KOPT-K1 (cell line): ENCODE results near the gene SULF2.
"Not testable (repeated sequence)": the region's sequence is repeated elsewhere in the genome, so short reads cannot be mapped to it uniquely, and the experiment has no call there.

Experiments used
- H3K27ac ChIP-seq: fragments of 200-600 bp; sonication (generic); 2 replicates; pipeline ENCODE4 v1.5.1; 2016; ENCODE audit warnings: antibody characterized with exemption, mild to moderate bottlenecking, low read depth, low read length; ENCODE audit not compliant: poor library complexity, severe bottlenecking
- H3K36me3 ChIP-seq: fragments of 200-600 bp; sonication (generic); 2 replicates; pipeline ENCODE4 v1.5.1; 2017; ENCODE audit warnings: antibody characterized with exemption, mild to moderate bottlenecking, low read length, moderate library complexity; ENCODE audit not compliant: insufficient read depth
- H3K9me3 ChIP-seq: fragments of 200-600 bp; sonication (generic); 2 replicates; pipeline ENCODE4 v1.5.1; 2017; ENCODE audit warnings: antibody characterized with exemption, low read length, mild to moderate bottlenecking; ENCODE audit not compliant: insufficient read depth, poor library complexity, severe bottlenecking

The SULF2 gene

DNA sequence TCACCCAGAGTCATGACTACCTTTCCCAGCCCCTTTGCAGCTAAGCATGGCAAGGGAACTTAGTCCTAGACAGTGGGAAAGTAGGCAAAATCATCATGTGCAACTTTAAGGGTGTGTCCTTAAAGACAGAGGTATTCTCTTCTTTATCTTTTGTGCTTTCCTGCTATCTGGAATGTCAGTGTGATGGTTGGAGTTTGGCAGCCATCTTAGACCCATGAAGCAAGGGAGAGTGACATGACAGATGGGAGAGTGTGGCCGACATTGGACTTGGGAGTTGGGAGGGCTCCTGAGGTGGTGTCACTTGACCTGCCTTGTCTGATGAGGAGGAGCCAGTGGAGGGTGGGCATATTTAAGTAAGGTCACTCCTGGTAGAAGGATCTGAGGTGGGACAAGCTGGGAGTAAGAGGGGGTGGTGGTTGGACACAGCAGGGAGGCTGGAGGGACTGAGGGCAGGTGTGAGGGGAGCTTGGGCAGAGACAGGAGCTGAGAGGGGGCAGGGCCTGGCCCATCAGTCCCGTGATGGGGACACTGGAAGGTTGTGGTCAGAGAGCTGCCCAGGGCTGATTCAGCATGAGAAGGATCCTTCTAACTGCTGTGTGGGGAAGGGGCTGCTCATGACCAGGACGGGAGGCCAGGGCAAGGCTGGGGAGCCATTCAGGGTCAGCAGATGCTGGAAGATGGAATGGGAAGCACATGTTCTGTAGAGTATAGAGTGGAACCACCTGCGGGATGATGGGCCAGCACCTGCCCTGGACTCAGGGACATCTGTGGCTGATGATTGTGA, 29.5 kb upstream of the SULF2 start:
- H3K27ac ChIP-seq: no peak overlapping the region

DNA sequence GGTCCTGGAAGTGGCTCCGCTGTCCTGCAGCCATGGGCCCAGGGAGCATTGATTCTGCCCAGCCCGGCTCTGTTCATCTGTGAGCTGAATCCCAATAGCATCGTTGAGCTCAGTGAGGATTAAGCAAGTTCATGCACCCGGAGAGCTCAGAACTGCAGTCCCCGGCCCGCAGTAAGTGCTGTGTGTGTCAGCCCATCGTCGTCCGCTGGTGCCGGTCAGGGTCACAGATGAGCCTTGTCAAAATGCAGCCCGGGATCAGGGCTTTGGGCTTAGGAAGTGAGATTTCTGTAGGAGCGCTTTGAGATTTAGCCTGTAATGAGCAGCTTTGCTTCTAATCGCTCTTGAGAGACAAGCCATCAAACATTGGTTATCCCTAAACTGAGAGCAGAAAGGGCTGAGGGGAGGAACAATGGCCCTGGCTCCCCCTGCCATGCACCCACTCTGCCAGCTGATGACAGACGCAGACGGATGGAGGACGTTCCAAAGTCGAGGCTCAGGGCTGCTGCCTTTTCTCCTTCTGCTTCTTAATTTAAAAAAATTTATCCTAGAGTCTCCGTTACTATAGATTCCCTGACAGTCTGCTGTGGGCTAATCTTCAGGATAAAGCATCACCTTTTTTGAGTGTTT, 25.6 kb upstream of the SULF2 start:
- H3K27ac ChIP-seq: no peak overlapping the region

More for the DNA sequence above, 29.5 kb upstream of the SULF2 start:
- H3K9me3 ChIP-seq: peaks cover 6% of the 10 kb centered on the region
- H3K36me3 ChIP-seq: no peaks in the 10 kb centered on the region

DNA sequence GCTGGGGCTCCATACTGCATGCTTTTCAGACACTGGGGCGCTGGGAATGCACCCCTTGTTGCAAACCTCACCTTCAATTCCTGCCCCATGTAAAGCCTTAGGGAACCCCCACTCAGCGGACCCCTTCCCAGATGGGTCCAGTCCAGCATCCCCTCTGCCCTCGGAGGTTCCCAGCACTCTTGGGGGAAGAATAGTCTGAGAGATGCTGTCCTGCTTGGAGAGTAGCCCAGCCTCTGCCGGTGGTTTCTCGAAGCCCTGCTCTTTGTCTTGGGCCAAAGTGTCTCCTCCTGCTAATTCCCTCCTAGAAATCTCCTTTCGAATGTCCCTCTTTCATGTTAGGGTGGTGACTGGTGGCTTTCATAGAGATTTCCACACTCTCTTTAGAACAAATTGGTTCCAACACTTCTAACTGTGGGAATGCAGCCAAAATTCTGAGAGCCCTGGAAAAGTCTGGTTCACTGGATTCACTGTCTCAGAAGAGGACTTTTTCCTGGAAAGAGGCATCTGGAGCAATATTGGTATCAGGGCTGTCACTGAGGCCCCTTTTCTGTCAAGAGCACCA, 24.9 kb upstream of the SULF2 start:
- Histone ChIP-seq H3K36me3 (no peaks in the 10 kb centered on the region), H3K27ac (no peak overlapping the region), H3K9me3 (peaks cover 6% of the 10 kb centered on the region)

More for the DNA sequence above, 25.6 kb upstream of the SULF2 start:
- peaks cover 6% of the 10 kb centered on the region for H3K9me3 ChIP-seq
- H3K36me3 ChIP-seq: no peaks in the 10 kb centered on the region

DNA sequence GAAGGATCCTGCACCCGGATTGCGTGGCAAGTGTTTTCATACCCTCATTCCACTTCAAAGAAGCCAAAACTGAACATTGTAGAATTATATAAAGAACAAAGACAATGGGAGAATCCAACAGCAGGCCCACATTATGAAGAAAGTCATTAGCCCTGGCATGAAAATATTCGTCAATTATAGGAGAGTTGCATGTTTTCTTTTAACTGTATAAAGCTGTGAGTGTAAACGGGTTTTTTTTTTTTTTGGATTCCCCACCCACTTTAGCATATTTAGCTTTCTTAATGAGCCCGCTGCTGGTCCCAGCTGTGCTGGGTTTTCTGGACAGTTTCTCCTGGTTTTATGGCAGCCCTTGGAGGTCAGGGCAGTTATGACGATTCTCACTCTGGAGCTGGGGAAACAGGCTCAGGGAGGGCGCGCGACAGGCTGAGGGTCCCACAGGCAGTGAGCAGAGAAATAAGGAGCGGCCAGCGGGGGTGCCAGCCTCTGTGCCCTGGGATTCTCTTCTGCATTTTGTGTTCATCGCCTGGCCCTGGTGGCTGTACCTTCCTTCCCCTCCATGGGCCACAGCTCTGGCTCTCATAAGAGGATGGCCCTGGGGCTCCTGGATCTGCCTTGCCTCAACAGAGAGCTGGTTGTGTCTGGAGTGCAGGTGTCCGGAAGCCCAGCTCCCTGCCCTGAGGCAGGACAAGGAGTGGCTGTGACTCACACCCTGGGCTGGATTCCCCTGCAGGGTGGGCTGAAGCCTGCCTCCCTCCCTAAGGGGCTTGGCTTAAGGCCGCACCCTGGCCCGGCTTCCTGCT, 24.1 kb upstream of the SULF2 start:
- Histone ChIP-seq H3K9me3 (peaks cover 6% of the 10 kb centered on the region), H3K27ac (no peak overlapping the region), H3K36me3 (no peaks in the 10 kb centered on the region)

DNA sequence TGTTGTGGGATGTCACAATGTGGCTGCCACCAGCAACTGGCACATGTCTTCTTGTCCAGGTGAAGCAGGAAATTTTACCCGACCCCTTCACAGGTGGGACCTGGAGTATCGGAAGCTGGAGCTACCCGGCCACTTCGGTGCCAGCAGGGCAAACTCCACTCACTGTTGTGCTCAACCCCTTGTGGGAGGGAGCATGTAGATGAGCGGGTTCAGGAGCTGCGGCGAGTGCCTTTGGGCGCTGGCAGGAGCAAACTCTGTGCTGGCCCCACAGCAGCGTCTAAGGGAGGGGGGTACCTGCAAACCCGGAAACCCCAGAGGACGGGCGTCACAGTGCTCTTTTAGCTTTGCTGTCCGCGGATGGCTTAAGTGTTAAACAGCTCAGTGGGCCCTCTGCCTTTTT, 20.7 kb upstream of the SULF2 start:
- no peaks in the 10 kb centered on the region for H3K9me3 ChIP-seq
- H3K36me3 ChIP-seq: no peaks in the 10 kb centered on the region
- no peak overlapping the region for H3K27ac ChIP-seq

DNA sequence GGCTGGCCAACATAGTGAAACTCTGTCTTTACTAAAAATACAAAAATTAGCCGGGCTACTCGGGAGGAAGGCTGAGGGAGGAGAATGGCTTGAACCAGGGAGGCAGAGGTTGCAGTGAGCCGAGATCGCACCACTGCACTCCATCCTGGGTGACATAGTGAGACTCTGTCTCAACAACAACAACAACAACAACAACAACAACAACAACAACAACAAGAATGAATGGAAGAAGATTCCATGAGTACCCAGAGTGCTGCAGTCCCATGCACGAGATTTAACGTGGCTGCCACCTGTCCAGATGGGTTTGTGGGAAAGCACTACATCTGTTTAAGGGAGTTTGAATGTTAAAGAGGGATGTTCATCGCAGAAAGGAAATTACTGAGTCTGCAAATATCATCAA, 19.7 kb upstream of the SULF2 start:
- H3K36me3 ChIP-seq, H3K9me3 ChIP-seq, H3K27ac ChIP-seq: not testable (repeated sequence)

DNA sequence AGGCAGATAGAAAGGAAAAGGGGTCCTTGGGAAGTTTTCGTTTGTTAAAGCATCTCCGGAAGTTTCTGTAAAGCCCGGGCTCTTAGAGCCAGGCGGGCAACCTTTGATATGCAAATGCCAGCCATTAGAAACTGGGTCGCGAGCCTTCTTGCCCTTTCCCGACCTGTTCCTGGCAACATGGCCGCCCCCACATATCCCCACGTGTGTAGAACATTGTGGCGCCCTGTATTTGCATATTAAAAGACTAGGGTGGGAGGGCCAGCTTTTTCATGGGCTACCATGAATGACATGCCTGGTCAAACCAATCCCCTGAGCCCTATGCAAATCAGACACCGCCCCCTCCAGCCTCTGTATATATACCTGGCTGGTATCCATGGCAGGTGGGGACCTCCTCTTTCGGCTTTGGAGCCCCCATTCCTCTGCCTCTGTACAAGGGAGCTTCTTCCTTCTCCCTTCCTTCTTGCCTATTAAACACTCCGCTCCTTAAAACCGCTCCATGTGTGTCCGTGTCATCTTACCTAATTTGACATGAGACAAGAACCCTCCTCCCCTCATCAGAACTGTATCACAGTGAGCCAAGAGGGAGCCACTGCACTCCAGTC, 19.0 kb upstream of the SULF2 start:
- not testable (repeated sequence) for H3K36me3 ChIP-seq, H3K9me3 ChIP-seq, H3K27ac ChIP-seq

DNA sequence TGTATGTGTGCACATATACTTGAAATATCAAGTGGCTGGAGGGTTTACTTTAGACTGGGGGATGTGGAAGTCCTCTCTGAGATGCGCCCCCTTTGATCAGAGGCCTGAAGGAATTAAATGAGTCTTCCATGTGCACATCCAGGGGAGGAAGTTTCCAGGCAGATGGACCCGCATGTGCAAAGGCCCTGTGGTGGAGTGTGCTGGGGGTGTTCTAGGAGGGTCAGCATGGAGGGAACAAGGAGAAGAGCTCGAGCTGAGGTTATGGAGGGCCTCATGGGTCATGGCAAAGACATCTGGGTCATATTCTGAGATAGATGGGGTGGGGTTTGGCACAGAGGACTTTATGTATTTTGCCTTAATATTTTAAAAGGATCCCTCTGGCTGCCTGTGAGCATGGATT, 17.7 kb upstream of the SULF2 start:
- Histone ChIP-seq H3K27ac (no peak overlapping the region), H3K36me3 (no peaks in the 10 kb centered on the region)

DNA sequence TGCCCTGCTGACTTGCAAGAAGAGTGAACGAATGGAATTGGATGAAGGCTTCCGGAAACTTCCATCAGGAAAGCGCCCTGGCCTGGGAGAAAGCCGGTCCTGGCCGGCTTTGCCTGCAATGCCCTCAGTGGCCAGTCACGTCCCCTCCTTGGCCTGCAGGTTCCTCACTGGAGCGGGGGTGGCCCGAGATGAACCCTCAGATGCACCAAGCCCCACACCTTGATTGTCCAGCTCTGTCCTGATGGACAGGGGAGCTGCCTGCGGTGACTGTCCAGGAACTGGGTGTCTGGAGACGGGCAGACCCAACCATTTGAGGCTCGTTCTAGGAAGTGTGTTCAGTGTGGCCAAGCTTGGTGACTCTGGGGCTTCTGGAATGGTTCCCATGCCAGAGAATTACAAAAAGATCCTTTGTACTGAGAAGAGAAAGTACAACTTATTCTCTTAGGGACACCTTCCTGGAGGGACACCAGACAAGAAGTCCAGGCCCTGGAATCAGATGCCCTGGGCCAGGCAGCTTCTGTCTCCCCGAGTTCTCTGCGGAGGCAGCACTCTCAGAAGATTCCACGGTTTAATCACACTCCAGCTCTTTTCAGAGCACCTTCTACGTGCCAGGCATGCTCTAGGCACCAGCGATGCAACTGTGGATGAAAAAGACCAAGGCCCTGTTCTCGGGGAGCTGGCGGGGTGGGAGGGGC, 17.1 kb upstream of the SULF2 start:
- H3K9me3 ChIP-seq: no peaks in the 10 kb centered on the region

More for the DNA sequence above, 17.7 kb upstream of the SULF2 start:
- H3K9me3 ChIP-seq: no peaks in the 10 kb centered on the region

DNA sequence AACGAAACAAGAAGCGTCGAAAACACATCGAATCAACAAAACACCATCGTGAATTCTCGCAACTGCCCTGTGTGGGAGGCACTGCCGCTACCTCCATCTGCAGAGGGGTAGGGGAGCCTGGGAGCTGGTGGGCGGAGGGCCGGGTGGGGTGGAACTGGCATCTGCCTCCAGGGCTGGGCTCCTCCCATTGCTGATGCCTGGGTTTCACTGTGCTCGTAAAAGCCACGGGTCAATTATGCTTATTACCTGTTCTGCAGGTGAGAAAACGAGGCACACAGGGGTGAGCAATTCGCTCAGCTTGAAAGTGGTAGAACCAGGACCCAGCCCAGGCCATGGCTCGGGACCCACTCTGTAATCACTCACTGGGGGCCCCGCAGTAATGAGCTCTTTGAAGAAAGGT, 16.5 kb upstream of the SULF2 start:
- no peaks in the 10 kb centered on the region for H3K9me3 ChIP-seq
- no peak overlapping the region for H3K27ac ChIP-seq
- no peaks in the 10 kb centered on the region for H3K36me3 ChIP-seq

More for the DNA sequence above, 17.1 kb upstream of the SULF2 start:
- H3K36me3 ChIP-seq: no peaks in the 10 kb centered on the region
- no peak overlapping the region for H3K27ac ChIP-seq

DNA sequence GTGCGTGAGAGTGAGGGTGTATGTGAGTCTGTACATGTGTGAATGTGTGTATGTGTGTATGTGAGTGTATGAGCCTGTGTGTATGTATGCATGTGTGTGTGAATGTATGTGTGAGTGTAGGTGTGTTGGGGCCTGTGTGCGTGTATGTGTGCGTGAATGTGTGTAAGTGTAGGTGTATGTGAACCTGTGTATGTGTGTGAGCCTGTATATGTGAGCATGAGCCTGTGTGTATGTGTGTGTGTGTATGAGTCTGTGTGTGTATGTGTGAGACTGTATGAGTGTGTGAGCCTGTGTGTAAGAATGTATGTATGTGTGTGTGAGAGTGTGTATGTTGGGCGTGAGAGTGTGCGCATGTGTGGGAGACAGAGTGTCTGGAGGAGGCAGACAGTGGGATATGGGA, 15.8 kb upstream of the SULF2 start:
- no peak overlapping the region for H3K27ac ChIP-seq
- H3K36me3 ChIP-seq: no peaks in the 10 kb centered on the region
- no peaks in the 10 kb centered on the region for H3K9me3 ChIP-seq

DNA sequence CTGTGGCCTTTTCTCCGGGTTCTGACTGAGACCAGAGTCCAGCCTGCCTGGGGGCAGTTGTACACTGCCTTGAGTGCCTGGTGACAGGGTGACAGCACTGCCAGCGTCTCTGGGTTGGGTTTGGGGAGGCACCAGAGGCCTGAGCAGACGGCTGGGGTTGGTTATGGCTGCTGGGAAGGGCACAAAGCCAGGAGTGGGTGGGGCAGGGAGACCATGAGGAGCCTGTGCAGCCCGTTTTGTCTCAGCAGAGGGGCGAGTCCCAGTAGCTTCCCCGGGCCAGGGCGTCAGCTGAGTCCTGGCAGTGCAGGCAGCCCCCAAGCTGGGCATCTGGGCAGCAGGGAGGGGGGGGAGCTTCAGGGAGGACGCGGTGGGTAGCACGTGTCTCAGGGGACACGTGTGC, 15.3 kb upstream of the SULF2 start:
- Histone ChIP-seq H3K36me3 (no peaks in the 10 kb centered on the region), H3K9me3 (no peaks in the 10 kb centered on the region), H3K27ac (no peak overlapping the region)

DNA sequence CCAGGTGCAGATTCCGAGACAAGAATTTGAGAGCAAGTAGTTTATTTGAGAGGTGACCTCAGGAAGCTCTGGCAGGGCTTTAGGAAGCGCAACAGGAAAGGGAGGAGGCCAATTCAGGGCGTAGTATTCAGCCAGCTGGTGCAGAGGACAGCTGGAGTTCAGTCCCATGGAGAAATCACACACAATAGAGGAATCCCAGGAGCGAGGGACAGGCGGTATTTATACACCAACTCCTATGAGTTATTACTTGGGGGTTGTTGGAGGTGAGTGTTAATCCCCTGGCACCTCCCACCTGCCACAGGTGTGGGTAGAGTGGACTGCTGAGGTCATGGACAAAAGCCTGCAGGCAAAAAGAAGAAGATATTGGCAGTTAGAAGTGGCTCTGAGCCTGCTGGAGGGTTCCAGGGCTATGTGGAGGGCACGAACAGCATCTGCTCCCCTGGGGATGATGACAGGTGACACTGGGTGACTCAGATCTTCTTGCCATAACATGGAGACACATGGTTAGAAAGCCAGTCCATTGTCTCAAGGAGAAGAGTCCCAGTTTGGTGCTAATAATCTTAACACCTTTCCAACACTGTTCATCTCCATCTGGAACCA, 13.9 kb upstream of the SULF2 start:
- H3K36me3 ChIP-seq: no peaks in the 10 kb centered on the region
- no peak overlapping the region for H3K27ac ChIP-seq
- H3K9me3 ChIP-seq: no peaks in the 10 kb centered on the region

DNA sequence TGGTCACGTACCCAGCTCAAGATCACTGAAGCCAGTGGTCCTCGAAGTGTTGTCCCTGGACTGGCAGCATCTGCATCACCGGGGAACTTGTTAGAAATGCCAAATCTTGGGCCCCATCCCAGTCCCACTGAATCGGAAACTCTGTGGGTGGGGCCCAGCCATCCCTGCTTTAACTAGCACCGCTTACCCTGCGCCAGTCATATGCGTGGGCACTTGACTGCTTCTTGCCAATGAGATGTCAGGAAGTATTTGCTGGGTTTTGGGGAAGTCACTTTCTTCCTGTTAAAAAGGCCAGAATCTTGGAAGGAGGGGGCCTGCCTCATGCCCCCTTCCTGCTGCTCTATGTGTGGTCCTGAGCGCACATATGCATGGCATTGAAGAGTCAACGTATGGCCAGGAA, 11.7 kb upstream of the SULF2 start:
- Histone ChIP-seq H3K36me3 (no peaks in the 10 kb centered on the region), H3K27ac (no peak overlapping the region), H3K9me3 (no peaks in the 10 kb centered on the region)
